ENCODE results near the gene CRIP1.

Gene CRIP1

GRCh38 chr14:105439179-105439578 lies 47.5 kb upstream of the CRIP1 start:
- Histone ChIP-seq H3K4me1 (ENCODE audit: low read length) (no peaks in the 10 kb centered on the region), H3K79me2 (ENCODE audit: low read length) (peaks cover 67% of the 10 kb centered on the region), H3K36me3 (replicated peaks; ENCODE audit: low read depth, low read length) (peaks cover 17% of the 10 kb centered on the region), H4K20me1 (ENCODE audit: insufficient read depth, low read length) (peaks cover 58% of the 10 kb centered on the region), H3K9me3 (ENCODE audit: insufficient read depth, low read length) (no peaks in the 10 kb centered on the region), H2AFZ (ENCODE audit: low read depth, low read length) (no peak overlapping the region), H3K4me2 (ENCODE audit: low read length) (no peak overlapping the region), H3K9ac (ENCODE audit: low read length) (no peak overlapping the region), H3K4me3 (ENCODE audit: low read length) (no peak overlapping the region), H3K27ac (ENCODE audit: low read length) (no peak overlapping the region), H3K27me3 (ENCODE audit: low read depth, low read length) (no peaks in the 10 kb centered on the region)
- TF ChIP-seq EZH2phosphoT487 (IDR thresholded peaks at IDR 0.05; ENCODE audit: low read depth): no peak
- no peak for TF ChIP-seq CTCF (IDR thresholded peaks at IDR 0.05; ENCODE audit: low read depth, low read length)

- TF ChIP-seq CTCF (IDR thresholded peaks at IDR 0.05; ENCODE audit: low read depth, low read length) (no peak), EZH2phosphoT487 (IDR thresholded peaks at IDR 0.05; ENCODE audit: low read depth) (no peak)
- Histone ChIP-seq H3K4me2 (ENCODE audit: low read length) (no peak overlapping the region), H3K9me3 (ENCODE audit: insufficient read depth, low read length) (no peaks in the 10 kb centered on the region), H3K4me1 (ENCODE audit: low read length) (no peaks in the 10 kb centered on the region), H3K36me3 (replicated peaks; ENCODE audit: low read depth, low read length) (peaks cover 17% of the 10 kb centered on the region), H3K4me3 (ENCODE audit: low read length) (no peak overlapping the region), H2AFZ (ENCODE audit: low read depth, low read length) (no peak overlapping the region), H3K79me2 (ENCODE audit: low read length) (peaks cover 59% of the 10 kb centered on the region), H4K20me1 (ENCODE audit: insufficient read depth, low read length) (peaks cover 52% of the 10 kb centered on the region), H3K27me3 (ENCODE audit: low read depth, low read length) (no peaks in the 10 kb centered on the region), H3K27ac (ENCODE audit: low read length) (no peak overlapping the region), H3K9ac (ENCODE audit: low read length) (no peak overlapping the region)
Observed at GRCh38 chr14:105439710-105440553, 46.8 kb upstream of the CRIP1 start.

GRCh38 chr14:105440554-105440900 lies 46.2 kb upstream of the CRIP1 start:
- TF ChIP-seq CTCF (IDR thresholded peaks at IDR 0.05; ENCODE audit: low read depth, low read length) (no peak), EZH2phosphoT487 (IDR thresholded peaks at IDR 0.05; ENCODE audit: low read depth) (no peak)
- Histone ChIP-seq H3K9me3 (ENCODE audit: insufficient read depth, low read length) (no peaks in the 10 kb centered on the region), H4K20me1 (ENCODE audit: insufficient read depth, low read length) (peaks cover 46% of the 10 kb centered on the region), H3K4me1 (ENCODE audit: low read length) (no peaks in the 10 kb centered on the region), H3K9ac (ENCODE audit: low read length) (no peak overlapping the region), H3K4me3 (ENCODE audit: low read length) (no peak overlapping the region), H3K4me2 (ENCODE audit: low read length) (no peak overlapping the region), H3K36me3 (replicated peaks; ENCODE audit: low read depth, low read length) (peaks cover 17% of the 10 kb centered on the region), H3K79me2 (ENCODE audit: low read length) (peaks cover 54% of the 10 kb centered on the region), H3K27ac (ENCODE audit: low read length) (no peak overlapping the region), H2AFZ (ENCODE audit: low read depth, low read length) (no peak overlapping the region), H3K27me3 (ENCODE audit: low read depth, low read length) (no peaks in the 10 kb centered on the region)

- Histone ChIP-seq H3K9me3 (ENCODE audit: insufficient read depth, low read length) (no peaks in the 10 kb centered on the region), H3K4me3 (ENCODE audit: low read length) (no peak overlapping the region), H3K36me3 (replicated peaks; ENCODE audit: low read depth, low read length) (peaks cover 17% of the 10 kb centered on the region), H4K20me1 (ENCODE audit: insufficient read depth, low read length) (peaks cover 44% of the 10 kb centered on the region), H3K27me3 (ENCODE audit: low read depth, low read length) (no peaks in the 10 kb centered on the region), H3K9ac (ENCODE audit: low read length) (no peak overlapping the region), H2AFZ (ENCODE audit: low read depth, low read length) (no peak overlapping the region), H3K27ac (ENCODE audit: low read length) (no peak overlapping the region), H3K4me2 (ENCODE audit: low read length) (no peak overlapping the region), H3K4me1 (ENCODE audit: low read length) (no peaks in the 10 kb centered on the region), H3K79me2 (ENCODE audit: low read length) (peaks cover 52% of the 10 kb centered on the region)
- TF ChIP-seq EZH2phosphoT487 (IDR thresholded peaks at IDR 0.05; ENCODE audit: low read depth): no peak
- TF ChIP-seq CTCF (IDR thresholded peaks at IDR 0.05; ENCODE audit: low read depth, low read length): no peak
Observed at GRCh38 chr14:105440992-105441391, 45.7 kb upstream of the CRIP1 start.

All from OCI-LY3 (cell line).